Ishikawa (cell line): ENCODE measurements around the gene MCCD1.

ENCODE experiments used
- CEBPB ChIP-seq: IDR thresholded peaks from 2 replicates; pipeline ENCODE4 v1.6.1; 2012
- EGR1 ChIP-seq: IDR thresholded peaks from 2 replicates; pipeline ENCODE4 v1.6.1; 2012
- EP300 ChIP-seq: IDR thresholded peaks from 2 replicates; pipeline ENCODE4 v1.6.1; 2012; ENCODE audit warnings: borderline replicate concordance
- FOXM1 ChIP-seq: IDR thresholded peaks from 2 replicates; pipeline ENCODE4 v1.6.1; 2012; ENCODE audit warnings: low read depth, borderline replicate concordance
- NFIC ChIP-seq: IDR thresholded peaks from 2 replicates; pipeline ENCODE4 v1.6.1; 2012
- RAD21 ChIP-seq: IDR thresholded peaks from 2 replicates; pipeline ENCODE4 v1.6.1; 2012; ENCODE audit warnings: low read depth
- REST ChIP-seq: IDR thresholded peaks from 2 replicates; pipeline ENCODE4 v1.6.1; 2012; ENCODE audit warnings: low read depth, mild to moderate bottlenecking
- TAF1 ChIP-seq: IDR thresholded peaks from 2 replicates; pipeline ENCODE4 v1.6.1; 2012; ENCODE audit warnings: low read depth, mild to moderate bottlenecking
- TCF12 ChIP-seq: IDR thresholded peaks from 2 replicates; pipeline ENCODE4 v1.6.1; 2012; ENCODE audit warnings: low read depth
- USF1 ChIP-seq: IDR thresholded peaks from 2 replicates; pipeline ENCODE4 v1.6.1; 2012
- YY1 ChIP-seq: IDR thresholded peaks from 2 replicates; pipeline ENCODE4 v1.6.1; 2012; ENCODE audit warnings: low read depth
- ZBTB7A ChIP-seq: IDR thresholded peaks from 2 replicates; pipeline ENCODE4 v1.6.1; 2012; ENCODE audit warnings: low read depth

- TF ChIP-seq CEBPB (no peak), RAD21 (no peak), NFIC (no peak), TAF1 (no peak), EGR1 (no peak), USF1 (no peak), FOXM1 (no peak), YY1 (no peak), TCF12 (no peak), REST (no peak), EP300 (no peak), ZBTB7A (no peak)
These were observed 16.5 kb downstream of the MCCD1 start for GRCh38 chr6:31545291-31545690.
